HEK293T (cell line): Measurements from ENCODE around the gene NFIA.
A peak's percentile ranks its signal among the peaks of the same experiment; 100 is the strongest.

Experiments used
- CTCF ChIA-PET: fragments of 350-600 bp; formaldehyde crosslinking; extraction: SDS; loops from one replicate; lab custom pipeline; 2021; ENCODE audit warnings: antibody characterized with exemption, inconsistent platforms; lab: Yijun Ruan, JAX
- POLR2A ChIA-PET: fragments of 350-600 bp; formaldehyde crosslinking; extraction: SDS; loops from one replicate; lab custom pipeline; 2020; ENCODE audit warnings: antibody characterized with exemption, inconsistent platforms; lab: Yijun Ruan, JAX
- DNase-seq: peaks from one replicate; pipeline ENCODE4 v3.0.0; 2012; ENCODE audit warnings: mixed read lengths; ENCODE audit errors: extremely low spot score
- ARNT ChIP-seq: fragments of 450-650 bp; IDR thresholded peaks from 2 replicates; pipeline ENCODE4 v1.6.1; 2017; ENCODE audit warnings: mild to moderate bottlenecking
- BHLHE40 ChIP-seq: fragments of 450-650 bp; IDR thresholded peaks from 2 replicates; pipeline ENCODE4 v1.6.1; 2016; ENCODE audit warnings: mild to moderate bottlenecking, moderate library complexity, borderline replicate concordance
- CTBP1 ChIP-seq: fragments of 450-650 bp; IDR thresholded peaks from 2 replicates; pipeline ENCODE4 v1.6.1; 2016; ENCODE audit warnings: borderline replicate concordance
- ELF4 ChIP-seq: fragments of 450-650 bp; IDR thresholded peaks from 2 replicates; pipeline ENCODE4 v1.6.1; 2017; ENCODE audit warnings: antibody characterized with exemption
- FOXA1 ChIP-seq: fragments of 450-650 bp; IDR thresholded peaks from 2 replicates; pipeline ENCODE4 v1.6.1; 2016; ENCODE audit warnings: mild to moderate bottlenecking
- FOXK2 ChIP-seq: fragments of 450-650 bp; IDR thresholded peaks from 2 replicates; pipeline ENCODE4 v1.6.1; 2016; ENCODE audit warnings: mild to moderate bottlenecking
- FOXM1 ChIP-seq: fragments of 450-650 bp; IDR thresholded peaks from 2 replicates; pipeline ENCODE4 v1.6.1; 2017; ENCODE audit warnings: mild to moderate bottlenecking, borderline replicate concordance
- HDGF ChIP-seq: fragments of 450-650 bp; IDR thresholded peaks from 2 replicates; pipeline ENCODE4 v1.6.1; 2017; ENCODE audit warnings: antibody characterized with exemption, borderline replicate concordance
- L3MBTL2 ChIP-seq: fragments of 450-650 bp; conservative IDR thresholded peaks from 2 replicates; pipeline ENCODE4 v1.6.1; 2016; ENCODE audit warnings: mild to moderate bottlenecking
- LEF1 ChIP-seq: fragments of 450-650 bp; IDR thresholded peaks from 2 replicates; pipeline ENCODE4 v1.6.1; 2017; ENCODE audit warnings: mild to moderate bottlenecking, borderline replicate concordance
- NFRKB ChIP-seq: fragments of 450-650 bp; IDR thresholded peaks from 2 replicates; pipeline ENCODE4 v1.6.1; 2016; ENCODE audit warnings: mild to moderate bottlenecking, moderate library complexity
- SP1 ChIP-seq: fragments of 450-650 bp; IDR thresholded peaks from 2 replicates; pipeline ENCODE4 v1.6.1; 2017
- SUZ12 ChIP-seq: fragments of 450-650 bp; IDR thresholded peaks from 2 replicates; pipeline ENCODE4 v1.6.1; 2016; ENCODE audit warnings: mild to moderate bottlenecking
- TARDBP ChIP-seq: fragments of 450-650 bp; IDR thresholded peaks from 2 replicates; pipeline ENCODE4 v1.6.1; 2016
- TF ChIP-seq, protein P1 (sequence below): fragments of 450-650 bp; IDR thresholded peaks from 2 replicates; pipeline ENCODE4 v1.6.1; 2016

NFIA gene

DNA sequence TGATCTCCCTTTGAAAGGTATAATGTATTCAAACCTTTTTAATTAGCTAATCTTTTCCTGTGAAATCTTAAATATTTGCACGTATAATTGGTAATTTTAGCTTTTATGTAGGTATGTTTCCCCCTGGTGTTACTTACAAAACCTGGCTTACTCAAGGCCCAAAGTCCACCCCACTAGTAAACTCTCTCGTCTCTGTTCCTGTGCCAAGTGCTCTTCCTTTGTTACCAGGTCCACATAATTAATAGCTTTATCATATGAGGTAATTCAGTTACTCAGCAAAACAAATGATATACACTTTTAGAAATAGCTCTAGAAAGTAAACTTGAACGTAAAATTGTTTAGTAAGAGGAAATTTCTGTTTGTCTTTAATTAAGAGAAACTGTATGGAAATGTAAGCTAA, 36.7 kb downstream of the NFIA start:
- no peak for TF ChIP-seq TARDBP
- DNase-seq = no peak
- ChIA-PET POLR2A (no interaction called here), CTCF (interaction anchor here (0.6 kb wide), 1 partner anchor 1240 kb away, joined by 4 read pairs; no protein-coding TSS in a partner anchor)

DNA sequence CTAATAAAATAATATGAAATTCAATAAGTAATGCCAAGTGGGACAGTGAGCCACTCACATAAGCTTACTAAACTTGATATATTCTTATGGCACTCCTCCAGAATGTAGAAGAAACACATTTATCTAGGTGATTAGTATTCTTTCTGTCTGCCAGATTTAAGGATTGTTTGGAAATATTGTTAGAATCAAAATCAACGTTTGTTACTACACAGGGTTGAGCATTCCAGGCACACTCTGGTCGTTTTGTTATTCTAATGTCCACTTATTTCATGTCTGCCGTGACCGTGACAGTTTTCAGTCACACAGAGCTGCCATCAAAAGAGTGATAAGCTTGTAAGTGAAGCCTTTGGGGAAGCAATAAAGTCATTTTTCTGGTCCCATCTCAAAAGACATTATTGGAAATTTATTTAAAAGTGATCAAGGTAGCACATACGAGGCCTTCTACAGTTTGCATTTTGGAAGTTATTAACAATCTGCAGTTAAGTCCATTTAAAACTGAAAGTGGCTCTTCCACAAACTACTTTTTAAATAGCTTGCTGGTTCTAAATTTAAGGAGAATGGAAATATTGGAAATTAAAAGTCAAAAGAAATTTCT, 38.0 kb downstream of the NFIA start:
- ChIA-PET CTCF (interaction anchor here (1.0 kb wide), 1 partner anchor 141 kb away, joined by 3 read pairs; no protein-coding TSS in a partner anchor), POLR2A (interaction anchor here (1.1 to 1.6 kb wide), 2 partner anchors 21 to 38 kb away, joined by 4 to 5 read pairs; partner anchors contain the start of gene NFIA)
- TF ChIP-seq, protein P1, sequence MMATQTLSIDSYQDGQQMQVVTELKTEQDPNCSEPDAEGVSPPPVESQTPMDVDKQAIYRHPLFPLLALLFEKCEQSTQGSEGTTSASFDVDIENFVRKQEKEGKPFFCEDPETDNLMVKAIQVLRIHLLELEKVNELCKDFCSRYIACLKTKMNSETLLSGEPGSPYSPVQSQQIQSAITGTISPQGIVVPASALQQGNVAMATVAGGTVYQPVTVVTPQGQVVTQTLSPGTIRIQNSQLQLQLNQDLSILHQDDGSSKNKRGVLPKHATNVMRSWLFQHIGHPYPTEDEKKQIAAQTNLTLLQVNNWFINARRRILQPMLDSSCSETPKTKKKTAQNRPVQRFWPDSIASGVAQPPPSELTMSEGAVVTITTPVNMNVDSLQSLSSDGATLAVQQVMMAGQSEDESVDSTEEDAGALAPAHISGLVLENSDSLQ = 0 out of 2 replicates have a peak, but pooled peaks have one; percentile 22
- TF ChIP-seq BHLHE40 = no peak
- DNase-seq = no peak

DNA sequence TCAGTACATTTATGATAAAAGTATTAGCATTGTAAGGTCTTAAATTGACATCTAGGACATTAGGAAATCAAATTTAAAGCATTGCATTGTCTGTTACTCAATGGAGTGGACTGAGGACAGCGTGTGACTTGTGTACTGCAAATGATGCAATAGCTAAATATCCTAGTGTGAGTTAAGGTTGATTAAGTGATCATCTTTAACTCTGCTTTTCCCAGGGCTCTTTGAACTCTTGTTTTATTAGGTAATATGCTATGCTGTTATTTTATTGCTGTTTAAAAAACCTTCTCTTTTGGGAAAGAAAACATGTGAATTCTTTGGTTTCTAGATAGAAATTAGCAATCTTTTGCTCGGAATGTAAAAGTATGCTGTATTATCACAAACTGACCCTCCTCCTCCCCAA, 38.6 kb downstream of the NFIA start:
- no peak for DNase-seq
- CTCF ChIA-PET = no interaction called here
- POLR2A ChIA-PET = interaction anchor here (1.1 to 1.6 kb wide), 3 partner anchors 20 to 71 kb away, joined by 4 to 5 read pairs (median 4); partner anchors contain the start of gene NFIA

DNA sequence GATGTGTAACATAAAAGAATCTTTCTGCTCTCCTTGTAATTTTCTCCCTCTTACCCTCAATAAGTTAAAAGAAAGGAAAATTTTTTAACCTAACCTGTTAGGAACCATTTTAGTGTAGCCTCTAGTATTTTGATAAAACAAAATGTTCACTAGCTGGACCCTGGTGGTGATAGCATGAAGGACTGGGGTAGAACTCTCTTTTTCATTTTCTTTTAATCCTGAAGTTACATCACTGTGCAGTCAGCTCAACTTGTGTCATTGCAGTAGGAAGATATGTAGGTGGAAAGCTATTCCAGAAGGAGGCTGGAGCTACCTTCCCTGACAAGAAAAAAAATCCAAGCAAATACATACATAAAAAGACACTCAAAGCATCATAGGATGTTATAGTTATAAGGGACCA, 39.3 kb downstream of the NFIA start:
- CTCF ChIA-PET = interaction anchor here (0.5 to 1.1 kb wide), 3 partner anchors 14 to 86 kb away, joined by 3 to 4 read pairs (median 3); no protein-coding TSS in a partner anchor
- DNase-seq = no peak
- no peak for TF ChIP-seq LEF1
- no peak for TF ChIP-seq ELF4
- no peak for TF ChIP-seq TARDBP
- TF ChIP-seq HDGF = no peak
- TF ChIP-seq NFRKB = no peak
- TF ChIP-seq BHLHE40 = no peak
- TF ChIP-seq, protein P1 = no peak
- no peak for TF ChIP-seq FOXA1
- no peak for TF ChIP-seq L3MBTL2
- POLR2A ChIA-PET = interaction anchor here (1.3 to 1.6 kb wide), 2 partner anchors 40 to 71 kb away, joined by 4 to 5 read pairs; partner anchors contain the start of gene NFIA

More for the DNA sequence above, 38.6 kb downstream of the NFIA start:
- TF ChIP-seq FOXM1 (no peak), SP1 (no peak)

DNA sequence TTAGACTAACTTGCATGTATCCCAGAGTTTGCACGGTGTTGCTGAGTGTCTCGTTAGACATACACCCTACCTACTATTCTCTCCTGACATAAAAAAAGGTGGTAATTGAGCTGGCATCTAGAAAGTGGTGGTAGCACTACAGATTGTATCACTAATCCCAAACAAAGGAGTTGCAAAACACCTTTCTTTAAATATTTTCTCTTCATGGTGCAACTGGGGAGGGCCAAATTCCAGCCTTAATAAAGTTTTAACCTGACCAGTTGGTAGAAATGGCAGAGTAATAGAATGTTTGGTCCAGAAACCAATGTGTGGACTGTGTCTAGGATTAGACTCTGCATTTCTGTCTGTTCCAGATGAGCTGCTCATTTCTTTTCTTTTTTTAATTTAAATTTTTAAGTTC, 40.0 kb downstream of the NFIA start:
- TF ChIP-seq CTBP1 = no peak
- POLR2A ChIA-PET = no interaction called here
- CTCF ChIA-PET = interaction anchor here (0.6 to 1.1 kb wide), 2 partner anchors 14 to 72 kb away, joined by 3 read pairs; no protein-coding TSS in a partner anchor
- no peak for DNase-seq

DNA sequence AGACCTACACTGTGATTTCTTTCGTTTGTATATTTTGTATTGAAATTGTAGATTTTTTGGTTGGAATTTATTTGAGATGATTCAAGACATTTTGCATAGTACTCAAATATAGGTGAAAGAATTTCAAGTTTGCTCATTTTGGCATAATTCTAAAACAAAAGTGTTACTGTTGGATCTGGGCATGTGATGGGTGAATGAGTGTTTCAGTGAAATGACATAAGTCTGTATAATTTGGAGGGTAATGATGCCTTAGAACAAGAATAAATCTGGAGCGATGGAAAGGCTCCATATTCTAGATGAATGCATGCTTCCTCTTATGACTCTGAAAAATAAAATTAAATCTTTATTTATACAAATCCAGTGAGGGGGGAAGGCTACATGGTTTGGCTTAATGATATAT, 41.0 kb downstream of the NFIA start:
- TF ChIP-seq TARDBP (no peak), SUZ12 (no peak), FOXA1 (no peak), FOXM1 (no peak), ELF4 (no peak), L3MBTL2 (no peak), FOXK2 (no peak), HDGF (no peak), CTBP1 (no peak), ARNT (no peak), BHLHE40 (no peak)
- TF ChIP-seq, protein P1 = no peak
- DNase-seq = no peak
- CTCF ChIA-PET = interaction anchor here (0.8 kb wide), 1 partner anchor 18 kb away, joined by 3 read pairs; no protein-coding TSS in a partner anchor
- POLR2A ChIA-PET = no interaction called here

DNA sequence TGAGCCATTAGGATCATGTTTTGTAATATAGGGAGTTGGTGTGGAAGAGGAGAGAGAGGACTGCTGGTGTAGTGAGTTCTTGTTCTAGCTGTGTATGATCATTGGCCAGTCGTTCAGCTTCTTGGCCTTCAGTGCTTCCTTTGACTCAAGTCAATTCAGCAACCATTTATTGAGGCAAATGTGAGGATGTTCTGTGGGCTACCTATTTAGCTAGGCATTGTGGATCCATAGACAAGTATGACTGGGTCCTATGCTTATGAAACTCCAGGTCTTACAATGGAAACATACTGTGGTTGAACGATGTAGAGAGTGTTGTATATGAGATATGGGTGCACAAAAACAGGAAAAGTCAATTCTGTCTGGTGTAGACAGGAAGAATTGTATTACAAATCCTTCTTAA, 41.7 kb downstream of the NFIA start:
- CTCF ChIA-PET = interaction anchor here (0.8 kb wide), 1 partner anchor 17 kb away, joined by 3 read pairs; no protein-coding TSS in a partner anchor
- no peak for DNase-seq
- POLR2A ChIA-PET = no interaction called here
- TF ChIP-seq HDGF = no peak
- no peak for TF ChIP-seq L3MBTL2
- no peak for TF ChIP-seq SP1
- no peak for TF ChIP-seq LEF1
- TF ChIP-seq TARDBP = no peak
- no peak for TF ChIP-seq FOXA1
